ENCODE results near the gene TREM1. TPM values are rescaled to one million over a fixed set of nuclear protein-coding genes. Genes with fewer than 3 reads are reported as not detected.
A peak's percentile ranks its signal among the peaks of the same experiment; 100 is the strongest.

TREM1 gene
- total and polyA plus RNA-seq, 7 donors: 0.21 to 4.0 (median 0.57) TPM

GRCh38 chr6:41274256-41274655, 12.2 kb downstream of the TREM1 start:
- WGBS, 3 donors: 92 to 94% (median 93%) methylated on average over 2 of the region's 2 CpGs
- TF ChIP-seq CTCF (IDR thresholded peaks at IDR 0.05): no peak
- Histone ChIP-seq H3K9me3 (no peaks in the 10 kb centered on the region), H3K4me1 (no peaks in the 10 kb centered on the region), H3K27me3 (ENCODE audit: insufficient read depth in 3 of 3, low read length in 2 of 3) (peaks cover 0 to 14% (median 2%) of the 10 kb centered on the region in 3 donors), H3K4me3 (no peak overlapping the region), H3K27ac (no peak overlapping the region), H3K36me3 (ENCODE audit: insufficient read depth in 1 of 2, low read depth in 1 of 2) (no peaks in the 10 kb centered on the region)
- DNase-seq: no peak
- ATAC-seq: no peak
- intact Hi-C loops (cut with DNase I): no loop called here

GRCh38 chr6:41273714-41274113, 12.8 kb downstream of the TREM1 start:
- no peak for TF ChIP-seq CTCF (IDR thresholded peaks at IDR 0.05)
- 33 to 59% (median 44%) methylated on average over 5 of the region's 5 CpGs for WGBS, 3 donors
- Histone ChIP-seq H3K27me3 (ENCODE audit: insufficient read depth in 3 of 3, low read length in 2 of 3) (peaks cover 0 to 14% (median 2%) of the 10 kb centered on the region in 3 donors), H3K9me3 (no peaks in the 10 kb centered on the region), H3K36me3 (ENCODE audit: insufficient read depth in 1 of 2, low read depth in 1 of 2) (no peaks in the 10 kb centered on the region), H3K27ac (no peak overlapping the region), H3K4me3 (no peak overlapping the region), H3K4me1 (no peaks in the 10 kb centered on the region)
- ATAC-seq (no peak), DNase-seq (no peak)
- intact Hi-C loops (cut with DNase I): no loop called here

GRCh38 chr6:41272591-41273240, 13.8 kb downstream of the TREM1 start:
- Histone ChIP-seq H3K27ac (no peak overlapping the region), H3K9me3 (no peaks in the 10 kb centered on the region), H3K4me1 (no peaks in the 10 kb centered on the region), H3K4me3 (no peak overlapping the region), H3K27me3 (ENCODE audit: insufficient read depth in 3 of 3, low read length in 2 of 3) (peaks cover 0 to 14% (median 2%) of the 10 kb centered on the region in 3 donors), H3K36me3 (ENCODE audit: insufficient read depth in 1 of 2, low read depth in 1 of 2) (no peaks in the 10 kb centered on the region)
- ATAC-seq (no peak), DNase-seq (no peak)
- TF ChIP-seq CTCF (IDR thresholded peaks at IDR 0.05): no peak
- 86 to 96% (median 93%) methylated on average over 5 of the region's 5 CpGs for WGBS, 3 donors
- intact Hi-C loops (cut with DNase I): no loop called here

- 58 to 71% (median 65%) methylated on average over 7 of the region's 7 CpGs for WGBS, 3 donors
- no peak overlapping the region for H3K27ac ChIP-seq
These were observed 14.5 kb downstream of the TREM1 start for GRCh38 chr6:41271901-41272395.

More at GRCh38 chr6:41271901-41272395, 14.5 kb downstream of the TREM1 start:
- no peak overlapping the region for H3K4me3 ChIP-seq
- peak in 3 of 4 donors; percentile 27 to 37 (median 36) for ATAC-seq
- H3K27me3 ChIP-seq (ENCODE audit: insufficient read depth in 3 of 3, low read length in 2 of 3): peaks cover 0 to 14% (median 2%) of the 10 kb centered on the region in 3 donors
- H3K4me1 ChIP-seq: no peaks in the 10 kb centered on the region
- DNase-seq: peak; percentile 32 to 57
- intact Hi-C loops (cut with DNase I): no loop called here
- no peaks in the 10 kb centered on the region for H3K36me3 ChIP-seq (ENCODE audit: insufficient read depth in 1 of 2, low read depth in 1 of 2)
- no peak for TF ChIP-seq CTCF (IDR thresholded peaks at IDR 0.05)
- no peaks in the 10 kb centered on the region for H3K9me3 ChIP-seq
